ENCODE results near the gene LOX. TPM values are rescaled to one million over a fixed set of nuclear protein-coding genes. Genes with fewer than 3 reads are reported as not detected.

The LOX gene
- total and polyA plus RNA-seq, 2 donors (not counting 1 experiment from before 2014, with no cell fraction given), result 81.9 to 336 TPM

DNA sequence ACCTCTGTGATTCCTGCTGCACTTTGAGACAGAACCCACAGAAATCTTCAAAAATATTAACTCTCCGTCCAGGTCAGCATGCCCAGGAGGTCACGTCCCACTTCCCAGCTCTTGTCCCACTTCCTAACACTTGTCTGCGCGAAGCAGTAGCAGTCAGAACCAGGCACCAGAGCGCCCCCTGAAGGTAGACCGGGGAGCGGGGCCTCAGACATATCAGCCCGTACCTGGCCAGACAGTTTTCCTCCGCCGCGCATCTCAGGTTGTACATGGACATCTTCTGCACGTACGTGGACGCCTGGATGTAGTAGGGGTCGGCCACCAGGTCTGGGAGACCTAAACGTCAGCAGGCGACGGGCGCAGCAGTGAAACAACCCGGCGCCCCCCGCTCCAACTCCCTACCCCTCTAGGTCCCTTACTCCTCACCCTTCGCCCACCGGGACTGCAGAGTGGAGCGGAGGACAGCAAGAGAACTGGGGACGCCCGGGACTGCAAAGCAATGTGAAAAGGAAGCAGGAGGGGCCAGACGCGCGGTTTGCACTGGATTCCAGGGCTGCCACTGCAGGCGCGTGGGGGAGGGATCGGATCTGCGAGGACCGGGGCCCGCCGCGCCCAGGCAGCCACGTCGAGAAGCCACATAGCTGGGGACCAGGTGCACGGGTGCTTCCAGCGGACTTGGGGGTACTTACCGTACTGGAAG lies 1.2 kb downstream of the LOX start:
- H3K4me2 ChIP-seq (ENCODE audit: extremely low read depth, insufficient read depth, low read length), result peak overlapping the region; percentile 77
- H2AFZ ChIP-seq (ENCODE audit: low read length), result peak overlapping the region; percentile 60
- DNase-seq (ENCODE audit: low read depth in 2 of 2), result peak; percentile 77 to 80
- peak overlapping the region; percentile 50 to 90 (median 79) for H3K4me3 ChIP-seq (replicated peaks in 1 of 4; ENCODE audit: control extremely low read depth in 1 of 4, insufficient read depth in 1 of 4, low read depth in 3 of 4, low read length in 4 of 4)
- TF ChIP-seq, protein P1, sequence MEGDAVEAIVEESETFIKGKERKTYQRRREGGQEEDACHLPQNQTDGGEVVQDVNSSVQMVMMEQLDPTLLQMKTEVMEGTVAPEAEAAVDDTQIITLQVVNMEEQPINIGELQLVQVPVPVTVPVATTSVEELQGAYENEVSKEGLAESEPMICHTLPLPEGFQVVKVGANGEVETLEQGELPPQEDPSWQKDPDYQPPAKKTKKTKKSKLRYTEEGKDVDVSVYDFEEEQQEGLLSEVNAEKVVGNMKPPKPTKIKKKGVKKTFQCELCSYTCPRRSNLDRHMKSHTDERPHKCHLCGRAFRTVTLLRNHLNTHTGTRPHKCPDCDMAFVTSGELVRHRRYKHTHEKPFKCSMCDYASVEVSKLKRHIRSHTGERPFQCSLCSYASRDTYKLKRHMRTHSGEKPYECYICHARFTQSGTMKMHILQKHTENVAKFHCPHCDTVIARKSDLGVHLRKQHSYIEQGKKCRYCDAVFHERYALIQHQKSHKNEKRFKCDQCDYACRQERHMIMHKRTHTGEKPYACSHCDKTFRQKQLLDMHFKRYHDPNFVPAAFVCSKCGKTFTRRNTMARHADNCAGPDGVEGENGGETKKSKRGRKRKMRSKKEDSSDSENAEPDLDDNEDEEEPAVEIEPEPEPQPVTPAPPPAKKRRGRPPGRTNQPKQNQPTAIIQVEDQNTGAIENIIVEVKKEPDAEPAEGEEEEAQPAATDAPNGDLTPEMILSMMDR (conservative IDR thresholded peaks at IDR 0.05 in 1 of 2, IDR thresholded peaks at IDR 0.05 in 1 of 2; ENCODE audit: low read depth in 1 of 2, low read length in 2 of 2), result peak; percentile 85 to 92
- no peak for TF ChIP-seq EZH2 (IDR thresholded peaks at IDR 0.05; ENCODE audit: low read length, missing control alignments)
- peaks cover 4% of the 10 kb centered on the region for H3K4me1 ChIP-seq (ENCODE audit: control insufficient read depth, extremely low read depth, insufficient read depth, low read length)
- H4K20me1 ChIP-seq (ENCODE audit: control insufficient read depth, extremely low read depth, insufficient read depth, low read length), result no peaks in the 10 kb centered on the region
- H3K27me3 ChIP-seq (ENCODE audit: control insufficient read depth, insufficient read depth, low read length), result no peaks in the 10 kb centered on the region
- peaks cover 30% of the 10 kb centered on the region for H3K79me2 ChIP-seq (ENCODE audit: control insufficient read depth, insufficient read depth, low read length)
- H3K36me3 ChIP-seq (ENCODE audit: control insufficient read depth, insufficient read depth, low read length), result peaks cover 3% of the 10 kb centered on the region
- H3K9me3 ChIP-seq (ENCODE audit: control insufficient read depth, insufficient read depth, low read depth, low read length), result no peaks in the 10 kb centered on the region
- peak overlapping the region; percentile 74 for H3K27ac ChIP-seq (ENCODE audit: insufficient read depth, low read length)
- H3K9ac ChIP-seq (ENCODE audit: insufficient read depth, low read length), result peak overlapping the region; percentile 91

DNA sequence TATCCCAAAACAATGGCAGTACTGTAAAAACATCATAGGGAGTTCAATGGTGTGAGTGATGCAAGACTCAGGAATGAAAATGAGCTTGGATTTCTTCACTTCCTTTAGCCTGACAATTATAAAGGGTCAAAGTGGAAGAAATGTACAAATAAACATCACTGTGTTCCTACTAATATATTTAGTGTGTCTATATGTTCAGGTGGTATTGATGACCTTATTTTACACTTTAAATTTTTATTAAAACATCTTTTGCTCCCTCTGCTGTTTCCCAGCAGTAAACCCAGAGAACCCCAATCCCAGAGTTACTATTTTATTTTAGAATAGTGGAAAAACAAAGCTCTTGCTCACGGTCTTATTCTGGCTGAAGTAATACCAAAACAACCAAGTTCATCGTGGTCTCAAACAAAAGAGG lies 2.0 kb downstream of the LOX start:
- peaks cover 5% of the 10 kb centered on the region for H3K36me3 ChIP-seq (ENCODE audit: control insufficient read depth, insufficient read depth, low read length)
- DNase-seq (ENCODE audit: low read depth in 2 of 2), result peak; percentile 48 to 62
- peak overlapping the region; percentile 77 for H3K4me2 ChIP-seq (ENCODE audit: extremely low read depth, insufficient read depth, low read length)
- TF ChIP-seq, protein P1 (conservative IDR thresholded peaks at IDR 0.05 in 1 of 2, IDR thresholded peaks at IDR 0.05 in 1 of 2; ENCODE audit: low read depth in 1 of 2, low read length in 2 of 2), result peak; percentile 17 to 38
- no peak for TF ChIP-seq EZH2 (IDR thresholded peaks at IDR 0.05; ENCODE audit: low read length, missing control alignments)
- no peaks in the 10 kb centered on the region for H3K27me3 ChIP-seq (ENCODE audit: control insufficient read depth, insufficient read depth, low read length)
- H3K27ac ChIP-seq (ENCODE audit: insufficient read depth, low read length), result peak overlapping the region; percentile 74
- peak overlapping the region; percentile 91 for H3K9ac ChIP-seq (ENCODE audit: insufficient read depth, low read length)
- peaks cover 30% of the 10 kb centered on the region for H3K79me2 ChIP-seq (ENCODE audit: control insufficient read depth, insufficient read depth, low read length)
- H3K4me3 ChIP-seq (replicated peaks in 1 of 4; ENCODE audit: control extremely low read depth in 1 of 4, insufficient read depth in 1 of 4, low read depth in 3 of 4, low read length in 4 of 4), result peak overlapping the region; percentile 50 to 90 (median 79)
- H3K9me3 ChIP-seq (ENCODE audit: control insufficient read depth, insufficient read depth, low read depth, low read length), result no peaks in the 10 kb centered on the region
- H3K4me1 ChIP-seq (ENCODE audit: control insufficient read depth, extremely low read depth, insufficient read depth, low read length), result peaks cover 4% of the 10 kb centered on the region
- no peaks in the 10 kb centered on the region for H4K20me1 ChIP-seq (ENCODE audit: control insufficient read depth, extremely low read depth, insufficient read depth, low read length)
- H2AFZ ChIP-seq (ENCODE audit: low read length), result no peak overlapping the region

DNA sequence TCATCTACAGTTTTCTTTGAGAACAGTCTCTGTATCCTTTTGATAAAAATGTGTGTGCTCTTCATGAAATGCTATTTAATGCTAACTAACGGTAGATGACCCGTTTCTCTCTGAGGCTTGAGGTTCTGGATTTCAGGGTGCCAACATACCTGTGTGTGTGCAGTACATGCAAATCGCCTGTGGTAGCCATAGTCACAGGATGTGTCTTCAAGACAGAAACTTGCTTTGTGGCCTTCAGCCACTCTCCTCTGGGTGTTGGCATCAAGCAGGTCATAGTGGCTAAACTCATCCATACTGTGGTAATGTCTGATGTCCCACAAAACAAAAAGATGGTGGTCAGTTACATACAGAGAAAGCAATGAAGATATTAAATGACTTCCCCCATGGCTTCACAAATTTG lies 4.2 kb downstream of the LOX start:
- no peak overlapping the region for H3K27ac ChIP-seq (ENCODE audit: insufficient read depth, low read length)
- H3K4me2 ChIP-seq (ENCODE audit: extremely low read depth, insufficient read depth, low read length), result no peak overlapping the region
- H2AFZ ChIP-seq (ENCODE audit: low read length), result no peak overlapping the region
- TF ChIP-seq, protein P1 (conservative IDR thresholded peaks at IDR 0.05 in 1 of 2, IDR thresholded peaks at IDR 0.05 in 1 of 2; ENCODE audit: low read depth in 1 of 2, low read length in 2 of 2), result no peak
- TF ChIP-seq EZH2 (IDR thresholded peaks at IDR 0.05; ENCODE audit: low read length, missing control alignments), result no peak
- DNase-seq (ENCODE audit: low read depth in 2 of 2), result no peak
- H3K4me1 ChIP-seq (ENCODE audit: control insufficient read depth, extremely low read depth, insufficient read depth, low read length), result peaks cover 2% of the 10 kb centered on the region
- H4K20me1 ChIP-seq (ENCODE audit: control insufficient read depth, extremely low read depth, insufficient read depth, low read length), result no peaks in the 10 kb centered on the region
- no peak overlapping the region for H3K9ac ChIP-seq (ENCODE audit: insufficient read depth, low read length)
- H3K79me2 ChIP-seq (ENCODE audit: control insufficient read depth, insufficient read depth, low read length), result peaks cover 30% of the 10 kb centered on the region
- no peaks in the 10 kb centered on the region for H3K27me3 ChIP-seq (ENCODE audit: control insufficient read depth, insufficient read depth, low read length)
- H3K36me3 ChIP-seq (ENCODE audit: control insufficient read depth, insufficient read depth, low read length), result peaks cover 7% of the 10 kb centered on the region
- H3K4me3 ChIP-seq (replicated peaks in 1 of 4; ENCODE audit: control extremely low read depth in 1 of 4, insufficient read depth in 1 of 4, low read depth in 3 of 4, low read length in 4 of 4), result peak overlapping the region in 1 of 4 experiments; percentile 12
- H3K9me3 ChIP-seq (ENCODE audit: control insufficient read depth, insufficient read depth, low read depth, low read length), result no peaks in the 10 kb centered on the region

Measured in fibroblast of lung (primary cell).